ENCODE data around the gene C6orf62.

DNA sequence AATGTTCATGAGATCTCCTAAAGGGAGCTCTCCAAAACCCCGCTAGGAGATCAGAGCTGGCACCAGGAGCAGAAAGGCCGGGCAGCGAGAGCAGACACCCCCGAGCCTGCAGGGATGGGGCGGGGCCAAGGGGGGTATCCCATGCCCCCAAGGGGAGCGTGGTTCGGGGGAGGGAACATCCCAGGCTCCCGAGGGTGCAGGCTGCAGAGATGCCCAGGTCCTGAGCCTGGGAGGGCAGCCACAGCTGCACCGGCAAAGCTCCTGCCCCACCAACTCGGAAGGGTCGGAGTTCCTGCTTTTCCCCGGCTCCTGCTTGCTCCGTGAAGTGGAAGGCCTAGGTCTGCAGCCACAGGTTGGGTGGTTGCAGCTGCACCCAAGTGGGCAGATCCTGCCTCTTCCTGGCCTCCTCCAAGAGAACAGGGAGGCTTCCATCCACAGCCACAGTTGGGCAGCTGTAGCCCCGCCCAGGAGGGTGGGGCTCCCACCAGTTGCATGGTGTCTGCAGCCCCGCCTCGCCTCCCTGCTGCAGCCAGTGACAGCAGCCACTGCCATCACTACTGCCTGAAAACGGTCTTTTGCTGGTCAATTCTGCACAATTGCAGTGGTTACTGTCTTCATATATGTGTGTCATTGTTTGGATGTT is 42.4 kb upstream of the C6orf62 start:
- TF ChIP-seq SP1 (CRISPR knock-in tag; conservative IDR thresholded peaks at IDR 0.05), result no peak
- TF ChIP-seq, protein P1, sequence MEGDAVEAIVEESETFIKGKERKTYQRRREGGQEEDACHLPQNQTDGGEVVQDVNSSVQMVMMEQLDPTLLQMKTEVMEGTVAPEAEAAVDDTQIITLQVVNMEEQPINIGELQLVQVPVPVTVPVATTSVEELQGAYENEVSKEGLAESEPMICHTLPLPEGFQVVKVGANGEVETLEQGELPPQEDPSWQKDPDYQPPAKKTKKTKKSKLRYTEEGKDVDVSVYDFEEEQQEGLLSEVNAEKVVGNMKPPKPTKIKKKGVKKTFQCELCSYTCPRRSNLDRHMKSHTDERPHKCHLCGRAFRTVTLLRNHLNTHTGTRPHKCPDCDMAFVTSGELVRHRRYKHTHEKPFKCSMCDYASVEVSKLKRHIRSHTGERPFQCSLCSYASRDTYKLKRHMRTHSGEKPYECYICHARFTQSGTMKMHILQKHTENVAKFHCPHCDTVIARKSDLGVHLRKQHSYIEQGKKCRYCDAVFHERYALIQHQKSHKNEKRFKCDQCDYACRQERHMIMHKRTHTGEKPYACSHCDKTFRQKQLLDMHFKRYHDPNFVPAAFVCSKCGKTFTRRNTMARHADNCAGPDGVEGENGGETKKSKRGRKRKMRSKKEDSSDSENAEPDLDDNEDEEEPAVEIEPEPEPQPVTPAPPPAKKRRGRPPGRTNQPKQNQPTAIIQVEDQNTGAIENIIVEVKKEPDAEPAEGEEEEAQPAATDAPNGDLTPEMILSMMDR (IDR thresholded peaks at IDR 0.05), result no peak
- TF ChIP-seq ELF4 (CRISPR knock-in tag; IDR thresholded peaks at IDR 0.05; ENCODE audit: low read depth), result no peak
- no peak for TF ChIP-seq CBFB (CRISPR knock-in tag; IDR thresholded peaks at IDR 0.05; ENCODE audit: low read depth)
- TF ChIP-seq NFYB (CRISPR knock-in tag; conservative IDR thresholded peaks at IDR 0.05; ENCODE audit: low read depth), result no peak
- TF ChIP-seq, protein P2, sequence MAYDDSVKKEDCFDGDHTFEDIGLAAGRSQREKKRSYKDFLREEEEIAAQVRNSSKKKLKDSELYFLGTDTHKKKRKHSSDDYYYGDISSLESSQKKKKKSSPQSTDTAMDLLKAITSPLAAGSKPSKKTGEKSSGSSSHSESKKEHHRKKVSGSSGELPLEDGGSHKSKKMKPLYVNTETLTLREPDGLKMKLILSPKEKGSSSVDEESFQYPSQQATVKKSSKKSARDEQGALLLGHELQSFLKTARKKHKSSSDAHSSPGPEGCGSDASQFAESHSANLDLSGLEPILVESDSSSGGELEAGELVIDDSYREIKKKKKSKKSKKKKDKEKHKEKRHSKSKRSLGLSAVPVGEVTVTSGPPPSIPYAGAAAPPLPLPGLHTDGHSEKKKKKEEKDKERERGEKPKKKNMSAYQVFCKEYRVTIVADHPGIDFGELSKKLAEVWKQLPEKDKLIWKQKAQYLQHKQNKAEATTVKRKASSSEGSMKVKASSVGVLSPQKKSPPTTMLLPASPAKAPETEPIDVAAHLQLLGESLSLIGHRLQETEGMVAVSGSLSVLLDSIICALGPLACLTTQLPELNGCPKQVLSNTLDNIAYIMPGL (CRISPR knock-in tag; IDR thresholded peaks at IDR 0.05), result no peak
- TF ChIP-seq ZNF121 (CRISPR knock-in tag; IDR thresholded peaks at IDR 0.05), result no peak
- TF ChIP-seq USF2 (CRISPR knock-in tag; IDR thresholded peaks at IDR 0.05), result no peak
- no peak for TF ChIP-seq ATF2 (CRISPR knock-in tag; IDR thresholded peaks at IDR 0.05; ENCODE audit: borderline replicate concordance, low read depth)
- TF ChIP-seq, protein P3, sequence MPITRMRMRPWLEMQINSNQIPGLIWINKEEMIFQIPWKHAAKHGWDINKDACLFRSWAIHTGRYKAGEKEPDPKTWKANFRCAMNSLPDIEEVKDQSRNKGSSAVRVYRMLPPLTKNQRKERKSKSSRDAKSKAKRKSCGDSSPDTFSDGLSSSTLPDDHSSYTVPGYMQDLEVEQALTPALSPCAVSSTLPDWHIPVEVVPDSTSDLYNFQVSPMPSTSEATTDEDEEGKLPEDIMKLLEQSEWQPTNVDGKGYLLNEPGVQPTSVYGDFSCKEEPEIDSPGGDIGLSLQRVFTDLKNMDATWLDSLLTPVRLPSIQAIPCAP (CRISPR knock-in tag; IDR thresholded peaks at IDR 0.05), result no peak
- TF ChIP-seq USF1 (CRISPR knock-in tag; IDR thresholded peaks at IDR 0.05), result no peak
